ENCODE results near the gene C3orf33. TPM values are rescaled to one million over a fixed set of nuclear protein-coding genes. Genes with fewer than 3 reads are reported as not detected.

Gene C3orf33
- total RNA-seq, 1 donor from 2014 or later = 2.6 TPM

DNA sequence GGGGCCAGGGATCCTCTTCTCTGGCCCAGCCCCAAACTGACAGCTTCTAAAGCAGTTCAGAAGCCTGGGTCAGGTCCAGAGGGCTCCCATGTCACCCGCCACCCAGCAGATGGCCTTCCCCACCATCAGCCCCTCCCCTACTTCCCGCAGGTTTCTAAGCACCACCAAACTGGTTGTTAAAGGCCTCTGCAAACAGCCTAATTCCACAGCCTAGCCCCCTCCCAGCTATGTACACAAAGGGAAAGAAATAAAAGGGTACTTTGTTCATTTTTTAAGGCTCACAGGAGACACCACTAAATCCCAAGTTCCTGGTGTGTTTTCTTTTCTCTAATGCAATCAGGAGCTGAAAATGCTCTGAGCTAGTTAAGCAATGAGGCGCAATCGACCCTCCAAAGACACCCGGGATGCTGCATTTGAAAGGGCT, 91.8 kb downstream of the C3orf33 start:
- Histone ChIP-seq H3K36me3 (ENCODE audit: control insufficient read depth in 3 of 3, insufficient read depth in 3 of 3, low read length in 3 of 3) (no peaks in the 10 kb centered on the region), H3K27ac (ENCODE audit: low read depth, low read length) (no peak overlapping the region), H3K9ac (ENCODE audit: low read depth in 1 of 3, low read length in 3 of 3) (no peak overlapping the region), H3K4me1 (ENCODE audit: control insufficient read depth in 3 of 3, insufficient read depth in 3 of 3, low read length in 3 of 3) (no peaks in the 10 kb centered on the region), H3K27me3 (ENCODE audit: control insufficient read depth in 3 of 3, insufficient read depth in 3 of 3, low read length in 3 of 3) (no peaks in the 10 kb centered on the region), H3K4me3 (ENCODE audit: low read length in 3 of 3) (no peak overlapping the region), H3K9me3 (ENCODE audit: control insufficient read depth in 3 of 3, low read length in 3 of 3) (peaks cover 0 to 2% (median 0%) of the 10 kb centered on the region in 3 donors)

Other genes with a start within 250 kb of the C3orf33 start
- gene PLCH1, start 61.2 kb downstream of the C3orf33 start, total RNA-seq = 0.52 TPM
- 19.8 TPM for gene SLC33A1, start 48.1 kb upstream of the C3orf33 start, total RNA-seq
- gene GMPS, start 64.4 kb upstream of the C3orf33 start, total RNA-seq = 16.2 TPM

Measured in skeletal muscle tissue (tissue), 4 donors.